HG02840 (cell line): ENCODE measurements around the gene ZBED4.
"Not testable (repeated sequence)": the region's sequence is repeated elsewhere in the genome, so short reads cannot be mapped to it uniquely, and the experiment has no call there.

ENCODE experiments used
- ATAC-seq: cut with Tn5 transposase; IDR thresholded peaks from one replicate; pipeline ENCODE4 v1.9.1; 2021; ENCODE audit warnings: mild to moderate bottlenecking, moderate library complexity, moderate number of reproducible peaks; ENCODE audit not compliant: unreplicated experiment, low FRiP score

The ZBED4 gene

GRCh38 chr22:49826603-49827270 lies 26.9 kb upstream of the ZBED4 start:
- no peak for ATAC-seq

- ATAC-seq = no peak
Measured at GRCh38 chr22:49827271-49827852, 26.3 kb upstream of the ZBED4 start.

GRCh38 chr22:49827853-49828598 lies 25.6 kb upstream of the ZBED4 start, which contains the start of gene BRD1:
TSS of gene BRD1 (minus strand) at chr22:49827873. CDS start at chr22:49824317, 3,556 bp downstream.
- ATAC-seq = no peak

- ATAC-seq = no peak
Measured at GRCh38 chr22:49828599-49828965, 25.1 kb upstream of the ZBED4 start.

GRCh38 chr22:49829044-49829853 lies 24.4 kb upstream of the ZBED4 start:
- ATAC-seq = no peak

- ATAC-seq = no peak
Measured at GRCh38 chr22:49833340-49834007, 20.2 kb upstream of the ZBED4 start.

GRCh38 chr22:49838771-49839717 lies 14.6 kb upstream of the ZBED4 start:
- no peak for ATAC-seq

GRCh38 chr22:49845241-49845640 lies 8.4 kb upstream of the ZBED4 start:
- no peak for ATAC-seq

- no peak for ATAC-seq
Measured at GRCh38 chr22:49845666-49846459, 7.8 kb upstream of the ZBED4 start.

GRCh38 chr22:49847751-49848689 lies 5.6 kb upstream of the ZBED4 start:
- ATAC-seq = no peak

GRCh38 chr22:49848690-49849160 lies 4.9 kb upstream of the ZBED4 start:
- ATAC-seq = no peak

GRCh38 chr22:49849161-49850020 lies 4.3 kb upstream of the ZBED4 start:
- no peak for ATAC-seq

GRCh38 chr22:49850021-49850911 lies 3.4 kb upstream of the ZBED4 start:
- no peak for ATAC-seq

GRCh38 chr22:49850959-49851802 lies 2.5 kb upstream of the ZBED4 start:
- ATAC-seq = no peak

- not testable (repeated sequence) for ATAC-seq
Measured at GRCh38 chr22:49852568-49852897, 1.1 kb upstream of the ZBED4 start.
